GM12878 (cell line): ENCODE measurements around the gene ALMS1. TPM values are rescaled to one million over a fixed set of nuclear protein-coding genes. Genes with fewer than 3 reads are reported as not detected.
"Not testable (repeated sequence)": the region's sequence is repeated elsewhere in the genome, so short reads cannot be mapped to it uniquely, and the experiment has no call there.

ENCODE experiments used
- ATAC-seq: fragments of 200-7000 bp; cut with Tn5 transposase; 3 replicates; pipeline ENCODE4 v1.9.1; 2020; ENCODE audit warnings: mild to moderate bottlenecking, moderate library complexity
- BruUV-seq: library from RNA; stranded (reverse); fragments of 400-500 nt; replicated peaks from 2 replicates; lab custom pipeline; 2021; lab: Mats Ljungman, UMichigan
- CTCF ChIA-PET: fragments of 300-600 bp; sonication (Branson Sonifier 250); formaldehyde crosslinking; extraction: SDS; loops from one replicate; lab custom pipeline; 2021; ENCODE audit warnings: inconsistent platforms; lab: Yijun Ruan, JAX
- POLR2A ChIA-PET: fragments of 350-600 bp; formaldehyde crosslinking; extraction: SDS; loops from one replicate; lab custom pipeline; 2021; ENCODE audit warnings: inconsistent platforms; lab: Charles Lee
- RAD21 ChIA-PET: fragments of 300-600 bp; sonication (Branson Sonifier 250); formaldehyde crosslinking; loops from one replicate; lab custom pipeline; 2023; ENCODE audit warnings: antibody characterized with exemption; ENCODE audit not compliant: unreplicated experiment; lab: Charles Lee
- SMC1A ChIA-PET: fragments of 300-600 bp; sonication (Branson Sonifier 250); formaldehyde crosslinking; loops from one replicate; lab custom pipeline; 2023; ENCODE audit not compliant: unreplicated experiment, uncharacterized antibody; lab: Charles Lee
- DNase-seq: peaks from one replicate; pipeline ENCODE4 v3.0.0-alpha.2; 2011; ENCODE audit warnings: low read depth, low spot score
- FAIRE-seq: peaks from 3 replicates; lab custom pipeline; 2011; peaks lifted over from hg19 to GRCh38; lab: Jason Lieb, UNC
- H2AFZ ChIP-seq: 2 replicates; pipeline ENCODE4 v1.6.0; 2011; ENCODE audit warnings: low read depth, low read length, control low read depth; ENCODE audit not compliant: control insufficient read depth
- H3K27ac ChIP-seq: 2 replicates; pipeline ENCODE4 v1.5.1; 2011; ENCODE audit warnings: control low read depth; ENCODE audit not compliant: control insufficient read depth, insufficient read depth
- H3K27me3 ChIP-seq, 2 experiments: replicated peaks in 1 of 2; 2 replicates each; pipeline versions ENCODE4 v1.6.0 to v1.6.1; 2011; ENCODE audit warnings: low read length in 1 of 2; ENCODE audit not compliant: control insufficient read depth in 2 of 2, insufficient read depth in 2 of 2
- H3K36me3 ChIP-seq, 2 experiments: 2 replicates each; pipeline ENCODE4 v1.5.1; 2011; ENCODE audit warnings: low read length in 1 of 2; ENCODE audit not compliant: control insufficient read depth in 2 of 2, insufficient read depth in 2 of 2
- H3K4me1 ChIP-seq: 2 replicates; pipeline ENCODE4 v1.6.1; 2011; ENCODE audit warnings: mild to moderate bottlenecking, low read length, moderate library complexity, mixed read lengths; ENCODE audit not compliant: control insufficient read depth, insufficient read depth
- H3K4me2 ChIP-seq: 2 replicates; pipeline ENCODE4 v1.6.0; 2011; ENCODE audit warnings: control low read depth; ENCODE audit not compliant: control insufficient read depth, insufficient read depth
- H3K4me3 ChIP-seq: fragments of 200-600 bp; sonication (generic); 2 replicates; pipeline ENCODE4 v1.5.1; 2016
- H3K79me2 ChIP-seq: 2 replicates; pipeline ENCODE4 v1.6.0; 2011; ENCODE audit warnings: low read length; ENCODE audit not compliant: control insufficient read depth, insufficient read depth
- H3K9ac ChIP-seq: 2 replicates; pipeline ENCODE4 v1.8.0; 2011; ENCODE audit warnings: low read length, control low read depth, mixed read lengths; ENCODE audit not compliant: control insufficient read depth, insufficient read depth
- H3K9me3 ChIP-seq: replicated peaks from 3 replicates; pipeline ENCODE4 v1.5.1; 2011; ENCODE audit warnings: mild to moderate bottlenecking, low read length; ENCODE audit not compliant: control insufficient read depth, insufficient read depth
- H4K20me1 ChIP-seq: 2 replicates; pipeline ENCODE4 v1.6.0; 2011; ENCODE audit not compliant: control insufficient read depth, insufficient read depth
- BCL11A ChIP-seq: IDR thresholded peaks from 2 replicates; pipeline ENCODE4 v1.6.1; 2011; ENCODE audit warnings: low read depth, low read length
- CREB1 ChIP-seq: IDR thresholded peaks from 2 replicates; pipeline ENCODE4 v1.6.1; 2012; ENCODE audit warnings: low read depth, mild to moderate bottlenecking, inconsistent platforms
- HDAC2 ChIP-seq: fragments of 200-600 bp; sonication (generic); IDR thresholded peaks from 2 replicates; pipeline ENCODE4 v1.6.1; 2017
- IKZF2 ChIP-seq, 2 experiments: fragments of 450-650 bp; IDR thresholded peaks; 2 replicates each; pipeline ENCODE4 v1.6.1; 2017; ENCODE audit warnings: mild to moderate bottlenecking in 2 of 2, moderate library complexity in 2 of 2
- JUND ChIP-seq: IDR thresholded peaks from 2 replicates; pipeline ENCODE4 v1.6.1; 2012; ENCODE audit warnings: low read depth, mild to moderate bottlenecking, low read length, improper control_type of control experiment, moderate library complexity
- KDM1A ChIP-seq: fragments of 200-600 bp; sonication (generic); IDR thresholded peaks from 2 replicates; pipeline ENCODE4 v1.6.1; 2016; ENCODE audit warnings: borderline replicate concordance
- MEF2A ChIP-seq: IDR thresholded peaks from 2 replicates; pipeline ENCODE4 v1.6.1; 2011; ENCODE audit warnings: low read depth, mild to moderate bottlenecking, low read length, moderate library complexity; ENCODE audit not compliant: insufficient read depth
- NFYA ChIP-seq: IDR thresholded peaks from 2 replicates; pipeline ENCODE4 v1.6.1; 2011; ENCODE audit warnings: low read depth, mild to moderate bottlenecking, low read length, improper control_type of control experiment, borderline replicate concordance
- NR2C1 ChIP-seq: fragments of 450-650 bp; IDR thresholded peaks from 2 replicates; pipeline ENCODE4 v1.6.1; 2017; ENCODE audit warnings: antibody characterized with exemption, mild to moderate bottlenecking, moderate library complexity
- RB1 ChIP-seq: fragments of 450-650 bp; formaldehyde crosslinking; IDR thresholded peaks from 2 replicates; pipeline ENCODE4 v1.6.1; 2017; ENCODE audit warnings: mild to moderate bottlenecking, borderline replicate concordance
- SRF ChIP-seq, 2 experiments: IDR thresholded peaks; 2 replicates each; pipeline ENCODE4 v1.6.1; 2011; ENCODE audit warnings: low read depth in 2 of 2, low read length in 2 of 2, mild to moderate bottlenecking in 1 of 2, moderate library complexity in 1 of 2
- TCF3 ChIP-seq: IDR thresholded peaks from 2 replicates; pipeline ENCODE4 v1.6.1; 2012; ENCODE audit warnings: low read depth, mild to moderate bottlenecking, low read length, borderline replicate concordance; ENCODE audit not compliant: insufficient read depth
- ZZZ3 ChIP-seq: IDR thresholded peaks from 2 replicates; pipeline ENCODE4 v1.6.1; 2011; ENCODE audit warnings: low read depth; ENCODE audit not compliant: control insufficient read depth, insufficient read length
- WGBS: methylation state at CpG from one replicate; pipeline ENCODE4 v1.1.6; 2016; ENCODE audit warnings: low lambda C conversion rate; ENCODE audit not compliant: insufficient replicate concordance, insufficient coverage; ENCODE audit errors: missing lambda C conversion rate; 5-methylcytosine and 5-hydroxymethylcytosine counted together
- in situ Hi-C: fragments of 300-500 bp; cut with MboI; formaldehyde crosslinking; loops from 9 replicates; pipeline ENCODE4 v1.14.3; 2018; ENCODE audit warnings: mixed read lengths
- intact Hi-C: fragments of 100-400 bp; cut with micrococcal nuclease; formaldehyde crosslinking; loops from one replicate; pipeline ENCODE4 v1.14.2; 2022; ENCODE audit not compliant: unreplicated experiment
- polyA plus RNA-seq, 11 experiments: library from polyadenylated mRNA; depleted of rRNA in 4 of 11; unstranded in 6 of 11; stranded (reverse) in 5 of 11; fragments of >200 nt; fragmentation: Nextera tagmentation in 4 of 11; fragmentation: Illumina TruSeq in 1 of 11; extraction: Ambion mirVana in 4 of 11; extraction: Trizol in 1 of 11; gene quantifications; 1 replicate in 1 of 11; 2 replicates in 10 of 11; pipeline versions ENCODE4 v1.2.1 to v1.2.3, GENCODE V29; 2011 to 2016; ENCODE audit warnings: inconsistent platforms in 2 of 11, missing spikeins in 2 of 11, low read depth in 1 of 11
- total RNA-seq, 4 experiments: library from RNA; depleted of rRNA in 3 of 4; stranded (reverse); fragments of >200 nt in 3 of 4; fragmentation: Illumina TruSeq in 1 of 4; extraction: Trizol in 1 of 4; gene quantifications; 2 replicates each; pipeline versions ENCODE4 v1.2.1 to v1.2.3, GENCODE V29; 2013 to 2021
- TF ChIP-seq, protein P1 (sequence below): fragments of 450-650 bp; IDR thresholded peaks from 2 replicates; pipeline ENCODE4 v1.6.1; 2017; ENCODE audit warnings: mild to moderate bottlenecking

ALMS1 gene
- total and polyA plus RNA-seq, 10 of the 15 experiments (the other 5 are each of a cell fraction or from before 2014, with no cell fraction given): 1.1 to 25.8 (median 10.6) TPM

DNA sequence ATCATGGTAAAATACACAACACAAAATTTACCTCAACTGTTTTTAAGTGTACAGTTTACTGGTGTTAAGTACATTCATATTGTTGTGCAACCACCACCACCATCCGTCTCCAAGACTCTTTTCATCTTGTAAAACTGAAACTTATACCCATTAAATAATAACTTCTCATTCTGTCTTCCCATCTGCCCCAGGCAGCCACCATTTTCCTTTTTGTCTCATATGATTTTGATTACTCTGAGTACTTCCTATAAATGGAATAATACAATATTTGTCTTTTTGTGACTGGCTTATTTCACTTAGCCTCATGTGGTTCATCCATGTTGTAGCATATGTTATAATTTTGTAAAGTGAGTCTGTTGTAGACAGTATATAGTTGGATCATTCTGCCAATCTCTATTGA is 82.7 kb downstream of the ALMS1 start:
- in situ Hi-C loops: no loop called here
- ChIA-PET CTCF (no interaction called here), POLR2A (no interaction called here), RAD21 (no interaction called here), SMC1A (no interaction called here)
- H2AFZ ChIP-seq: no peak overlapping the region
- H3K36me3 ChIP-seq: no peaks in the 10 kb centered on the region
- H3K9ac ChIP-seq: no peak overlapping the region
- intact Hi-C loops: no loop called here
- no peak for FAIRE-seq
- no peaks in the 10 kb centered on the region for H3K27me3 ChIP-seq
- 50% methylated on average over 1 of the region's 1 CpG for WGBS
- no peaks in the 10 kb centered on the region for H3K9me3 ChIP-seq
- ATAC-seq: no peak
- BruUV-seq: no TSS peak
- H4K20me1 ChIP-seq: no peaks in the 10 kb centered on the region
- DNase-seq: no peak
- H3K4me3 ChIP-seq: no peak overlapping the region
- H3K4me2 ChIP-seq: no peak overlapping the region
- no peaks in the 10 kb centered on the region for H3K4me1 ChIP-seq
- no peaks in the 10 kb centered on the region for H3K79me2 ChIP-seq
- no peak for TF ChIP-seq SRF (IDR thresholded peaks at IDR 0.05; ENCODE audit: low read depth in 2 of 2, low read length in 2 of 2)
- no peak for TF ChIP-seq IKZF2 (IDR thresholded peaks at IDR 0.05)
- no peak for TF ChIP-seq HDAC2
- no peak for TF ChIP-seq NR2C1
- no peak for TF ChIP-seq BCL11A
- no peak for TF ChIP-seq NFYA
- TF ChIP-seq RB1: no peak
- TF ChIP-seq JUND: no peak
- TF ChIP-seq, protein P1, sequence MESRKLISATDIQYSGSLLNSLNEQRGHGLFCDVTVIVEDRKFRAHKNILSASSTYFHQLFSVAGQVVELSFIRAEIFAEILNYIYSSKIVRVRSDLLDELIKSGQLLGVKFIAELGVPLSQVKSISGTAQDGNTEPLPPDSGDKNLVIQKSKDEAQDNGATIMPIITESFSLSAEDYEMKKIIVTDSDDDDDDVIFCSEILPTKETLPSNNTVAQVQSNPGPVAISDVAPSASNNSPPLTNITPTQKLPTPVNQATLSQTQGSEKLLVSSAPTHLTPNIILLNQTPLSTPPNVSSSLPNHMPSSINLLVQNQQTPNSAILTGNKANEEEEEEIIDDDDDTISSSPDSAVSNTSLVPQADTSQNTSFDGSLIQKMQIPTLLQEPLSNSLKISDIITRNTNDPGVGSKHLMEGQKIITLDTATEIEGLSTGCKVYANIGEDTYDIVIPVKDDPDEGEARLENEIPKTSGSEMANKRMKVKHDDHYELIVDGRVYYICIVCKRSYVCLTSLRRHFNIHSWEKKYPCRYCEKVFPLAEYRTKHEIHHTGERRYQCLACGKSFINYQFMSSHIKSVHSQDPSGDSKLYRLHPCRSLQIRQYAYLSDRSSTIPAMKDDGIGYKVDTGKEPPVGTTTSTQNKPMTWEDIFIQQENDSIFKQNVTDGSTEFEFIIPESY: no peak
- no peak for TF ChIP-seq KDM1A
- TF ChIP-seq CREB1: no peak
- no peak for TF ChIP-seq TCF3
- TF ChIP-seq ZZZ3: no peak
- TF ChIP-seq MEF2A: no peak
- no peak overlapping the region for H3K27ac ChIP-seq

DNA sequence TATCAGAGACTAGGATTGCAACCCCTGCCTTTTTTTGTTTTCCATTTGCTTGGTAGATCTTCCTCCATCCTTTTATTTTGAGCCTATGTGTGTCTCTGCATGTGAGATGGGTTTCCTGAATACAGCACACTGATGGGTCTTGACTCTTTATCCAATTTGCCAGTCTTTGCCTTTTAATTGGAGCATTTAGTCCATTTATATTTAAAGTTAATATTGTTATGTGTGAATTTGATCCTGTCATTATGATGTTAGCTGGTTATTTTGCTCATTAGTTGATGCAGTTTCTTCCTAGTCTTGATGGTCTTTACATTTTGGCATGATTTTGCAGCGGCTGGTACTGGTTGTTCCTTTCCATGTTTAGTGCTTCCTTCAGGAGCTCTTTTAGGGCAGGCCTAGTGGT is 98.2 kb downstream of the ALMS1 start:
- H4K20me1 ChIP-seq, H3K9me3 ChIP-seq, H3K4me2 ChIP-seq, intact Hi-C loops, RAD21 ChIA-PET, H3K9ac ChIP-seq, H3K79me2 ChIP-seq, DNase-seq, POLR2A ChIA-PET, H3K4me1 ChIP-seq, H2AFZ ChIP-seq, FAIRE-seq, CTCF ChIA-PET, in situ Hi-C loops, H3K36me3 ChIP-seq, ATAC-seq, SMC1A ChIA-PET, H3K27me3 ChIP-seq, H3K27ac ChIP-seq, H3K4me3 ChIP-seq, BruUV-seq: not testable (repeated sequence)
- no CpG with 5 or more reads among the region's 1 CpG for WGBS
